IMR-90 (cell line): ENCODE measurements around the gene VEGFC.

Experiments
- CEBPB ChIP-seq: IDR thresholded peaks from 2 replicates; pipeline ENCODE4 v1.6.1; 2012; ENCODE audit warnings: low read depth, low read length, improper control_type of control experiment
- ELK1 ChIP-seq: fragments of 150-350 bp; IDR thresholded peaks from 2 replicates; pipeline ENCODE4 v1.6.1; 2016; ENCODE audit warnings: low read depth, mild to moderate bottlenecking, low read length, moderate library complexity, borderline replicate concordance
- MAFK ChIP-seq: IDR thresholded peaks from 2 replicates; pipeline ENCODE4 v1.6.1; 2012; ENCODE audit warnings: low read depth, low read length, improper control_type of control experiment
- MXI1 ChIP-seq: IDR thresholded peaks from 2 replicates; pipeline ENCODE4 v1.6.1; 2012; ENCODE audit warnings: low read depth, mild to moderate bottlenecking, low read length, moderate library complexity, borderline replicate concordance
- NFE2L2 ChIP-seq: fragments of 150-350 bp; IDR thresholded peaks from 2 replicates; pipeline ENCODE4 v1.6.1; 2016; ENCODE audit warnings: low read depth, mild to moderate bottlenecking, low read length
- POLR2A ChIP-seq: IDR thresholded peaks from 2 replicates; pipeline ENCODE4 v1.6.1; 2012; ENCODE audit warnings: mild to moderate bottlenecking, low read depth, low read length
- USF2 ChIP-seq: fragments of 150-350 bp; IDR thresholded peaks from 2 replicates; pipeline ENCODE4 v1.6.1; 2017; ENCODE audit warnings: mild to moderate bottlenecking, antibody characterized with exemption, low read length, low read depth
- TF ChIP-seq, protein P1 (sequence below): conservative IDR thresholded peaks from 2 replicates; pipeline ENCODE4 v1.5.1; 2012; ENCODE audit warnings: mild to moderate bottlenecking, low read depth, low read length, improper control_type of control experiment

DNA sequence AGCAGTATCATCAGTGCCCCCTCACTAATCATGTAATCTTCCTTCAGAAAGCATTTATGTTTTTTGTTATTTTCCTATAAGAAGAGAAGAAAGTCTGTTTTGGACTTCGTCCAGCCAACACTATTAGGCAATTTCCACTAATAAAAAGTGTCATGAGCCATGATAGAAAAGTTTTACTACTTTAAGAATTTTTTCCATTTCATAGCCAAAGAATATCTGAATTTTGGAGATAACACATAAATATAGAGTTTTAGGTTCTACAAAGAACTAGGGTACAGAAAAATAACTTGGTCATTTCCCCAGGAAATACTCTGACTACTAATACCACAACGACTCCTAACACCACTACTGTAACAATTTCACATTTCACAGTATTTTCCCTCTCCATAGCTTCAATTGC lies 41.8 kb upstream of the VEGFC start:
- TF ChIP-seq, protein P1, sequence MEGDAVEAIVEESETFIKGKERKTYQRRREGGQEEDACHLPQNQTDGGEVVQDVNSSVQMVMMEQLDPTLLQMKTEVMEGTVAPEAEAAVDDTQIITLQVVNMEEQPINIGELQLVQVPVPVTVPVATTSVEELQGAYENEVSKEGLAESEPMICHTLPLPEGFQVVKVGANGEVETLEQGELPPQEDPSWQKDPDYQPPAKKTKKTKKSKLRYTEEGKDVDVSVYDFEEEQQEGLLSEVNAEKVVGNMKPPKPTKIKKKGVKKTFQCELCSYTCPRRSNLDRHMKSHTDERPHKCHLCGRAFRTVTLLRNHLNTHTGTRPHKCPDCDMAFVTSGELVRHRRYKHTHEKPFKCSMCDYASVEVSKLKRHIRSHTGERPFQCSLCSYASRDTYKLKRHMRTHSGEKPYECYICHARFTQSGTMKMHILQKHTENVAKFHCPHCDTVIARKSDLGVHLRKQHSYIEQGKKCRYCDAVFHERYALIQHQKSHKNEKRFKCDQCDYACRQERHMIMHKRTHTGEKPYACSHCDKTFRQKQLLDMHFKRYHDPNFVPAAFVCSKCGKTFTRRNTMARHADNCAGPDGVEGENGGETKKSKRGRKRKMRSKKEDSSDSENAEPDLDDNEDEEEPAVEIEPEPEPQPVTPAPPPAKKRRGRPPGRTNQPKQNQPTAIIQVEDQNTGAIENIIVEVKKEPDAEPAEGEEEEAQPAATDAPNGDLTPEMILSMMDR, result no peak
- TF ChIP-seq POLR2A (no peak), ELK1 (no peak), CEBPB (no peak), MXI1 (no peak), MAFK (no peak), NFE2L2 (no peak), USF2 (no peak)
